HG02973 (cell line): ENCODE results near the gene ACSS1.

Experiments
- ATAC-seq: cut with Tn5 transposase; IDR thresholded peaks from one replicate; pipeline ENCODE4 v1.9.1; 2021; ENCODE audit warnings: moderate library complexity; ENCODE audit not compliant: unreplicated experiment

ACSS1 gene

DNA sequence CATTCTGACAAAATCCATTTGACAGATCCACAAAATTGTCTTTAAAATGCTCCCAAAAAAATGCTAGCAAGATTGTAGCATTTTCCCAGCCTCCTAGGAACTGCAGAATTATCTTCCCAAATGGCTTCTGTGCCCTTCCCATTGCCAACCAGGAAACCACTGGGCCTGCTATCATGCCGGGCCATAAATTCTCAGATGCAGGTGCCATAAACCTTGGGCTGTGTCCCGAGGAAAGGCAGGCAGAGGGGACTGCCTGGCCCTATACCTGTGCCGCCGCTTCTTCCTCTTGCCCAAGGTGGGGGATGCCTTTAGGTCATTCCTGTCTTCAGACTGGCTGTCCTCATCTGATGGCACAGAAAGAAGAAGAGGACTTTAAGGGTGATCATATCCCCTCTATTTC lies 21.2 kb upstream of the ACSS1 start:
- no peak for ATAC-seq

DNA sequence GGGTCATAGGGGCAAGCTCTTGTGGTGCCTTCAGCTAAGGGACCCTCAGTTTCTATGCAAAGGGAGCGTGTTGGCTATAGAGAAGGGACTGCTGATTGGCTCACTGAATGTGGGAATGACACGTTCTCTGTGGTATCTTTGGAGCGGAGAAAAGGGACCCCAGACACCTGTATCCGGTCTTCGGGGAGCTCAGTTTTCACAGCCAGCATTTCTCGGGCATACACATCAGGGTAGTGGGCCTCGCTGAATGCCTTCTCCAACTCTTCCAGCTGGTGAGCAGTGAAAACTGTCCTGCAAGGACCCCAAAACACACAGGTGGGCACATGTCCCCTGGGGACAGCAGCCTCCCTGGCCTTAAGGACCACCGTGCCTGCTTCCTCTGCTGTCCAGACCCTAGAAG lies 20.7 kb upstream of the ACSS1 start:
- no peak for ATAC-seq

- no peak for ATAC-seq
Measured at GRCh38 chr20:25077610-25078169, 19.8 kb upstream of the ACSS1 start.

DNA sequence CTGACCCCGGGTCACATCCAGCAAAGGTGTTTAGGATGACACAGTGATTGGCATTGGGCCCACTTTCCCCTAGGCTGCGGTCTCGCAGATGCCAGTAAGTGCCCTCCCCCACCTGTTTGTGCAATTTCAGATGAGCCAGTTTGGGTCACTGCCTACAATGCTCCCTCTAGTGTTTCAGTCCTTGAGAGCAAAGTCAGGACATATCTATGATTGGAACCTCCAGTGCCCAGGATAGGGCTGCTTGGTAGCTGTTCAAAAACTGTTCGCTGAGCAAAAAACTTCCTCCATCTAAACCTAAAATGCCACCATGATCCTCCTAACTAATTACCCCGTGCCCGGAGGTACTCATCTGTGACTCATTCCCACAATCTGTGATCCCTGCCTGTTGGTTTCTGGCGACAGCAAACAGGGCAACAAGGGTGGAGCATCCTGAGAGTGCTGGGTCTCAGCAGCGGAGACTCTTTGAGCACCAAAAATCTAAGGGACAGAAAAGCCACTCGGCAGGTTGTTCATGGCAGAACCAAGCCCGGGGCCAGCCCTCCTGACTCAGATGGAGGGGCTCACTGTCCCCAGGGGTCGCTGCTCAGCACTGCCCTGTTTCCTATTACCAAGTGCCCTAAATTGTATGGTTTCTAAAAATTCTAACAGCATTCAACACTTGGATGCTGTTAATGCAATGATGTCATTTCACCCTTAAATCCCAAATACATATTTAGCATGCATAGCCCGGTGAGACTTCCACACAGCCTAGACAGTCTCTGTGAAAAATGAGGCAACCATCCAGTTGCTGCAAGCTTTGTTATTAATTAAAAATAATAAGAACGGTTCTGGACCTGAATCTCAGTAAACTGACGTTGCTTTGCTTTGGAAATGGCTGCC lies 19.0 kb upstream of the ACSS1 start:
- no peak for ATAC-seq

DNA sequence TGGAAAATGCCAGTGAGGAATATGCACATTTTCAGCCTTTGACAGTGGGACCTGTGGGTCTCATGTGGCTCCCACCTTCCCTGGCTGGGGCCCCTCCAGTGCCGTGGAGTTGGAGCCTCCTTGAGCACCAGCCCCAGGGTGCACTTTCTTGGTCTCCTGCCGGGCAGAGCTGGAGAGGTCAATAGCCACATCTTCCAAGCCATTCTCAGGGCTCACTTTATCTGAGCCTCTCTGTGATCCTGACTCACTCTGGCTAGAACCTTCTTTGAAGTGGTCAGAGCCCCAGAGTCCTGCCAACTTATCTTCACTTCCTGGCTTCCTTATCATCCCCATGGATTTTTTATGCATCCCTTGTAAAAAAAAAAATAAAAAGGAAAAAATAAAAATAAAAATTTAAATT lies 18.3 kb upstream of the ACSS1 start:
- ATAC-seq: no peak

DNA sequence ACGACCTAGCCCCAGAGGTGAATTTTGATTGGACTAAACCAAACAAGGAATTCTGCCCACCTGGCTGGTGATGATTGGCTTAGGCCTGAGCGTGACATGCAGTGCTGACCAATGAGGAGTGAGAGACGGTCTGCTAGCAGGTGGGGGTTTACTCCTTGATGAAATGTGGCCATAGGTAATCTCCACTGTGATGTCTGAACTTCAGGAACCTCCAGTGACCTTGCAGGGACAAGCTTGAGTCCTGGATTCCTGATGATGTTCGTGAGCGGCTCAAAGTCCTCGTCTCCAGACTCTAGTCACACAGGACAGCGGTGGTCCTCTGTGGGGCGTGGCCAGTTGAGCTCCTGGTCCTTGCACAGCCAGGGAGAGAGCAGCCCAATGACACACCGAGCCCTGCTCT lies 15.6 kb upstream of the ACSS1 start:
- no peak for ATAC-seq

DNA sequence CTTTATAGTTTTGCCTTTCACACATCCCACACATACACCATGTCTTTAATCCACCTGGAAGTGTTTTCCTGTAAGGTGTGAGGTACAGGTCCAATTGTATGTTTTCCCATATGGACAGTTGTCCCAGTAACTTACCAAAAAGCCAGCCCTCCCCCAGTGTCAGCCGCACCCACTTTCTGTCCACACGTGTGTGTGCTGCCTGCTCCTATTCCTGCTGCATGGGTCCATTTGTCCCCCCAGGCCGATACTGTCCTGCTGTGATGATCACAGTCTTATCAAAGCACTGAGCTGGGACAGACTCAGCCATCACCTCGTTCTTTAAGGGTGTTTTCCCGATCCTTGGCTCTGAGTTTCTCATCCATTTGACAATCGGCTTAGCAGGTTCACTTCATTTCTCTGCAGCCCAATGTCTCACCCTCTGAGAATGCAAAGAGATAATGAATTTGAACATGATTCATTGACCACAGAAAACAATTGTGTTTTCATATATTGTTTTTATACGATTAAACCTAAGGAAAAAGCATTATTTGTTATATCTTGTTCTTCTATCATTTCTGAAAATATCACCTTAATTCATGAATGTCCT lies 14.4 kb upstream of the ACSS1 start:
- ATAC-seq: no peak

DNA sequence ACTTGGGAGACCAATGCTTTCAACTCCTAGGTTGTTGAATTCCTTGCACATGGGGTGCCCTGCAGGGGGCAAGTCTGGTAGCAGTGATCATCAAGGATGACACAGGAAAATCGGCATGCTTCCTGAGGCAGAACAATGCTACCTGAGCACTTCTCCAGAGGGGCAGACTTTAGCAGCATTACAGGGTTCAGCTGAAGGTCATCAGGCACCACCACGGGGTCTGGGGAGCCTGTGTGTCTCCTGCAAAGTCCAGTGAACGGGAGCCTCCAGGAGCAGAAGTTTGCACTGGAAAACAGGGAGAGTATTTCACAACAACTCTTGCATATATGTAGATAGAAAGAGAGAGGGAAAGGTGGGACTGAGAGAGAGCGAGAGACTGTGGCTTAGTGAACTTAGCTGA lies 13.8 kb upstream of the ACSS1 start:
- ATAC-seq: no peak

DNA sequence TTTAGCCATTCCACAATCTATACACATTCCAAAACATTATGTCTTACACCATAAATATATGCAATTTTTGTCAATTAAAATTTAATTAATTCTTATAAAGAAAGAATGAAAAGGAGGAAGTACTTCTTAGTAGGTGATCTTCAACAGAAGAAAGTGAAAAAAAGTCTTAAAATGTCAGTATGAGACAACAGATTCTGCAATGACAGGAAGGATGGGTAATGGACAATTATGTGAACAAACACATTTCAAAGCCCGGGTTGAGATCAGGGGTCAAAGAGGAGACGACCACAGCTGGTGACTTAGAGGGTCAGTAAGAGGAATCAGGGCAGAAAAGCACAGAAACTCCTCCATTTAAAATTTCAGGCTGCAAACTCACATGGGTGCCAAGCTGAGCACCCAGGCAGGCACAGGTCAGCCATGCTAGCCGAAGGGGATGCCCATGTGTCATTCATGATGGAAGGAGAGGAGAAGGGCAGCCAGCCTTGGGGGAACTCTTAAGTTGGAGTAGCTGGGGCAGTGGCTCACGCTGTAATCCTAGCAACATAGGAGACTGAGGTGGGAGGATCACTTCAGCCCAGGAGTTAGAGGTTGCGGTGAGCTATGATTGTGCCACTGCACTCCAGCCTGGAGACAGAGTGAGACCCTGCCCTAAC lies 13.0 kb upstream of the ACSS1 start:
- no peak for ATAC-seq

- ATAC-seq: no peak
Measured at GRCh38 chr20:25067102-25067987, 9.4 kb upstream of the ACSS1 start.

GRCh38 chr20:25066386-25066785 lies 8.4 kb upstream of the ACSS1 start:
- no peak for ATAC-seq

DNA sequence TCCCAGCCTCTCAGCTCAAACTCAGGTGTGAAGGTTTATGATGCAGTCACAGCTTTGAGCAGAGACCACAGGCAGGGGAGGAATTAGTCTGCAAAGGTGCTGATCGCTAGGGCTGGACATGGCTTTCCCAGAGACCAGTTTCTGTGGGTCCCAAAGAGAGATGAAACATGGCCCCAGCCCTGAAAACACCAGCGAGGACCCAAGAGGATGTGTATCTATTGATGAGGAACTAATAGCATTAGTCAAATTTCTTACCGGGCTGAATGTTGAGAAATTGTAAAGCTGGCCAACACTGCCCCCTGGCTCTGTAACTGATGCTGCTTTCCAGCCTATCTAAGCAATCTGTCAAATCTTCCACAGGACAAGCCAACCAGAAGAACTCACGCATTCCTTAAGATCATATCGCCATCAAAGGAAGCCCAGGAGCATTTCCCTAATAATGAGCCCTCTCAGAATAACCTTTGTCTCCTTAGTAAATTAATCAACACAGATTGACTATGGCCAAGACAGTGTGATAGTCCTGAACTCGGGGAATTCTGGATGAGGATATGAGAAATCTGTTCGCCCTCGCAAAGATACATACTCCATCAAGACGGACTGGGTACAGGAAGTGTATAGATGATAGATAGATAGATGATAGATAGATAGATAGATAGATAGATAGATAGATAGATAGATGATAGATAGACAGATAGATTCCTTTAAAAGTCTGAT lies 7.8 kb upstream of the ACSS1 start:
- peak; percentile 66 for ATAC-seq

- no peak for ATAC-seq
Measured at GRCh38 chr20:25065072-25065624, 7.2 kb upstream of the ACSS1 start.

DNA sequence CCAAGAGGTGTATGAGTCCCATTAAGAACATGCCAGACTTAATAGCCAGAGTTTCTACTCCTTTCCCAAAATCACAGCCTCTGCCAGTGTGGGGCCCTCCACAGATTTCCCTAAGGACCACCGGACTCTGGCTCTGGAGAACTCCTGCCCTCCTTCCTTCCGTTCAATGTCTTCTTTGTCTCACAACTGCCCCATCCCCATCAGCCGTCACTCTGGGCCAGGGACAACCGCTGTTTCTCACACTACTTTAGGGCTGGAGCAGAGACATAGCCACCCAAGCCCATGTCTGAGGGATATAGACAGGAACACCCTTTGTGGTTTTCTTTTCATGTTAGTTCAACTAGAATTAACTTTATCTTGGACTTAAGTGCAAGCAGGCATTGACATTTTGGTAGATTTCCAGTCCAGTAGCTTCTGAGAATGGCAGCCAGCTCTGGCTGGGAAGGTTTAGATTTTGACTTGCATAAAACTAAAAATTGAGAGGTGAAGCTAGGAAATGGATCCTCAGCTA lies 6.7 kb upstream of the ACSS1 start:
- no peak for ATAC-seq

- ATAC-seq: no peak
Measured at GRCh38 chr20:25063981-25064380, 6.0 kb upstream of the ACSS1 start.

- ATAC-seq: no peak
Measured at GRCh38 chr20:25063546-25063945, 5.6 kb upstream of the ACSS1 start.

- no peak for ATAC-seq
Measured at GRCh38 chr20:25062841-25063240, 4.9 kb upstream of the ACSS1 start.

- no peak for ATAC-seq
Measured at GRCh38 chr20:25061821-25062530, 4.0 kb upstream of the ACSS1 start.
